GM21360 (cell line): ENCODE data around the gene DCC.

Source experiments
- ATAC-seq: cut with Tn5 transposase; IDR thresholded peaks from one replicate; pipeline ENCODE4 v1.9.1; 2021; ENCODE audit warnings: mild to moderate bottlenecking, moderate library complexity; ENCODE audit not compliant: unreplicated experiment

DCC gene

GRCh38 chr18:52496426-52496825, 156.4 kb downstream of the DCC start:
- no peak for ATAC-seq

DNA sequence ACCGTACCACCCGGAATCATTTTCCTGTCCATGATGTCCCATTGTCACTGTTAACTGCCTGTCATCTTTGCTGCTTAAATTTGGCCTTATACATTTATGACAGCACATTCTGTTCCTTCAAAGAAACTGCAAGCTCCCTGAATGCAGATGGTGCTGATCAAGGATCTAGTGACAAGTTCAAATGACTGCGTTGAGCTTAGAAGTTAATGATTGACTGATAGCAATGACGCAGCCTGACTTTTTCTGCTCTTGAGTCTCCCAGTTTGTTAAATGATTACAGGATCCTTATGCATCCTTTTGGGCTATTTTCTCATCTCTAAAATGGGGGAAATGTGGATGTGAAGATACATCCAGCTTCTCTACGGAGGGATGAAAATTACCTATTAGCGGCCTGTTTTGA, 159.0 kb downstream of the DCC start:
- no peak for ATAC-seq

GRCh38 chr18:52499644-52500043, 159.6 kb downstream of the DCC start:
- ATAC-seq, result no peak

GRCh38 chr18:52504589-52504988, 164.6 kb downstream of the DCC start:
- no peak for ATAC-seq

DNA sequence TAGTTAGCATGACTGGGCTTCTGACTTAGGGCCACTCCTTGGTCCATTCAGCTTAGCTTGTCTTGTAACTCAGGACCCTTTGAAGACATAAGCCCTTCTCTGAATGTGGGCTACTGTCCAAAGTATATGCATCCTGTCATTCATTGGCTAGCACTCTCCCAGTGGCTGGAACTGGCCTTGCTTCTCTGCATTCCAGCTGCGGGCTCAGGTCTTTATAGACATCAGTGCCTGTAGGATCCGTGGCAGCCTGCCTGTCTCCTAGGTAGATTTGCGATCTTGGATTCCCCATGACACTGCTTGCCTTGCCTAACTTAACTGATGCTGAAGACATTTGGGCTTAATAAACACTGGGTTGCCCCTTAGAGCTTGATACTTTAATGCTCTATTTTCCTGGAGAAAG, 170.1 kb downstream of the DCC start:
- no peak for ATAC-seq

DNA sequence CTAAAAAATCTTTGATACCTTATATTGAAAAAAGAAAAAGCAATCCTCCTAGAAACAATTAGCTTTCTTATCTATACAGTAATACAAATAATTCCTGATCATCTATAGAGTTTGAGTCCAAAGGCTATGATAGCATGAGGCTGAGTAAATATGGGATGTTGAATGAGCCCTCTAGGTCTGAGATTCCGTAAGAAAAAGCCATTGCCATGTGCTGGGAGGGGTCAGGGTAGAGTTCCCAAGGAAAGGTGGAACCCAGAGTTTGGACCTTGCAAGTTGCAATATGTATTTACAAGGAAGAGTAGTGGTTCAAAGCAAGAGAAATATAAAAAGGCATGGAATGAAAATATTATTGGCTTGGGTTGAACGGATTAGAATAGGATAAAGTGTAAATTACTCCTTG, 178.1 kb downstream of the DCC start:
- ATAC-seq, result no peak

DNA sequence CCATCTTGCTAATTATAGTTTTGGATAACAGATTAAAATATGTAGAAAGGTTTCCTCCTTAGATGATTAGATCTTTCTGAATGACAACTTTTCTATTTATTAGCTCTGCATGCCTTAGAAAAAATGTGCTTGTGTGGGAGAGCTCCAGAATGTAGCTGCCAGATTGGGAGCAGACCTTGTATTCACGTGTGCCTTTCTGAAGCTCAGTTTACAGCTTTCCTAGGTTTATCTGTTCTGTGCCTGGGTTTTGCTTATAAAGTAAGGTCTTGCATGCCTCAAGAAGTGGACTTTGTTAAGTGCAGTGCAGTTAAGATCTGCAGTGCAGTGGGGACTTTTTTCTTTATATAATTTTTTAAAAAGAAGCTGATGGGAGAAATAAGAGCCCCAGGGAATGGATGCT, 179.0 kb downstream of the DCC start:
- no peak for ATAC-seq

DNA sequence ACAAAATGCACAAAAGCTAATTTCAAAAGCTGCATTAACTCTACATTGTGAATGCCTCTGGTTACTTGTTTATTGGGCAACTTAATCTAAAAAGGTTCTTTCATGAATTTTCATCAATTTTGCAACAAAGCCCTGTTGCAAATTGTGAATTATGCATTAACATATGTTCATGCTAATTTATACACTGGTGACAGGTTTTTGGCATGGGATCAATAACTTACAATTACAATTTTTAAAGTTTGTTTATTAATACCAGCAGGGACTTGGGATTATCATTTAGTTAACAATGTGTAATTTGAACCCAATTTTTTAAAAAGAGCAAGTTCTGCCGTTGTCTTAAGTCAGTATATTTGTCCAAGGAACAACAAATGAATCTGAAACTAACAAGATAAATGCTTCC, 183.6 kb downstream of the DCC start:
- ATAC-seq, result no peak

- ATAC-seq, result no peak
These were observed 191.8 kb downstream of the DCC start for GRCh38 chr18:52531836-52532235.

- ATAC-seq, result no peak
These were observed 196.0 kb downstream of the DCC start for GRCh38 chr18:52536039-52536438.

- no peak for ATAC-seq
These were observed 197.3 kb downstream of the DCC start for GRCh38 chr18:52537261-52537660.

- no peak for ATAC-seq
These were observed 201.1 kb downstream of the DCC start for GRCh38 chr18:52541056-52541455.

- ATAC-seq, result no peak
These were observed 204.1 kb downstream of the DCC start for GRCh38 chr18:52544086-52544485.

DNA sequence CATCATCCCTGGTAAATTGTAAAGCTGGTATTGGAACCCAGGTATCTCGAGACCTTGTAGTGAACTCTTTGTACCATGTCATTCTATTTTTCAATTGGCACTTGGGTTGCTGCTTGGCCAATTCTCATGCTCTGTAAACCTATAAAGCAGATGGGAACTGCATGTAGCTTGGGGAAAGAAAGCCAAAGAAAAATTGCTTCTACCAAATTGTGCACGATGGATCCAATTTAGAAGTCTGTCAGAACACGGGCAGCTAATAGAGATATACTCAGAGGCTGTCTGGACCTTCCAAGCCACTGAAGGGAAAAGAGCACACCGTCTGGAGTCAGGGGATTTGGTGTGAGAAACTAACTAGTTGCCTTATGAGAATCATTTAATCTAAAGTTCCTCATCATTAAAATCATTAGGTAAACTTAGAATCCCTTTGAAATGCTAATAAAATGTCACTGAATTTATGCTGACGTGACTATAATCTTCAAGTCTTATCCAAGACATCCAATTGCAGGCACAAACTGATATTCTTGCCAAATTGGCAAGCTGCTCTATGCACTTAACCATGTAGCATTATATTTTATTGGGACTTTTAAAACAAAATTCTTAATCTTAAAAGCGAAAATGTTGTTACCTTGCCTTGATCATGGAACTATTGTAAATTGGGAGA, 206.8 kb downstream of the DCC start:
- ATAC-seq, result no peak

DNA sequence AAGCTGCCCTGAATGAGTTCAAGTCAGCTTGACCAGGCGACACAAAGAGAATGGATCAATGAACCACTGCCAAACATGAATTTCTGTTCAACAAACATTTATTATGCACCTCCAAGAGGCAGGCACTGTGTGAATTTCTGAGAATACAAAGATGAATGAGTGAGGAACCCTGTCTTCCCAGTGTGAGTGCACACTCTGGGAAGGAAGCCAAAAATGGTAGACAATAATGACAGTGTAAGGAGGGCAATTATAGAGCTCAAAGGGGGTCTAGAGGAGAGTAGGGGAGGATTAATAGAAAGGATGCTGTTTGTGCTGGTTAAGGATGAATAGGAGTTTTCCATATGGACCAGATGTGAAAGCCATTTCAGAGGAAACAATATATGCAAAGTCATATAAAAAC, 213.4 kb downstream of the DCC start:
- ATAC-seq, result no peak

GRCh38 chr18:52554180-52554579, 214.2 kb downstream of the DCC start:
- no peak for ATAC-seq

GRCh38 chr18:52567360-52567759, 227.4 kb downstream of the DCC start:
- no peak for ATAC-seq

DNA sequence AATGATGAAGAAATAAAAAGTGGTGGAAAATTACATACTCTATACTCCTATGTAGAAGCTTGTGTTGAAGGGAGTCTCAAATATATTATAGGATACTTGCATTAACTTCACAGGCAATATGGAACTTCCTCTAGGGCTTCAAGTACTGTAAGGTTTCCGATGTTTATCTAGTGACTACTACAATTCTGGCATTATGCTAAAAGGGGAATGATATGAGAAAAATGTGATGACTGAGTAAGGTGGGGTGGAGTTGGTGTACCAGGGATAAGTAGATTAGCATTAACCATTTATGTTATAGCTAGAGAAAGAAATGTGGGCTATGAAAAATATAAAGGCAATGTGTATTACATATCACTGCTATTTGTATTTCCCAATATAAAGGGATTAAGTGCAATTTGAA, 229.5 kb downstream of the DCC start:
- no peak for ATAC-seq

- no peak for ATAC-seq
These were observed 231.0 kb downstream of the DCC start for GRCh38 chr18:52570975-52571374.

DNA sequence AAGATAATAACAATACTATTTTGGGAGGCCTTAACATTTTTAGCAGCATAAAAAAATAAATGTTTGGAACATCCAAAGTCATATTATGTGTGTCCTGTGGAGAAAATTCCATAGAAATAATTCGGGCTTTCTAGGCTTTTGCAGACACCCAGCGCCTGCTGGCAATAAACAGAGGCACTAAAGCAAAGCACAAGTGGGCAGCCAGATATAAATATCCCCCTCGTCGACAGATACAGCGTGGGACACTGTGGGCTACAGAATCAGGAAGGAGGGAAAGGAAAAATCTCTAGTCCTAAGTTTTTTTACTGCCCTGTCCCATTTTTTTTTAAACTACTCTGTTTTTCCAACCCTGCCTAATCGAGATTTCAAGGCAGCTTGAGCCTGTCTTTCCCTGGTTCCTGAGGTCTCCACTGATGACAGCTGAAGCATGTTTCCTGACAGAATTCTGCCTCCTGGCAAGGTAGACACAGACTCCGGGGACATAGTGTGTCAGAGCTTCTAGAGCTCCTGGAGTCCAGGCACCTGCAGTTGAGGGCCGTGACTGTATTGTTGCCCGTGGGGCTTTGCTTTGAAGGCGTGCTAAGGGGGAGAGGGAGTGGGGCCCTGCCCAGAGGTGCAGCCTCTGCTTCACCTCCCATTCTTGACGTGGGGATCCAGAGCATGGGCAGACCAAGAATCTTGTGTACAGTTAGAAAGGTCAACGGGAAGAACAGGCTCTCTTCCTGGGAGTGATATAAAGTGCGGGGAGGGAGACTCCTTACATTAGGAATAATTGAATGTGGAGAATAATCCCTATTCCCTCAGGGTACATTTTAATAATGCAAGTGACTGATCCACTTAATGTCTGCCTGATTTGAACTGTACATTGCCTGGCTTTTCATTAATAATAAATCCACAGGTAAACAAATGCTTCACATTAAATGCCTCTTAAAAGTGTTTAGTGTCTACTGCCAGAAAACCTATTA, 232.3 kb downstream of the DCC start:
- no peak for ATAC-seq

DNA sequence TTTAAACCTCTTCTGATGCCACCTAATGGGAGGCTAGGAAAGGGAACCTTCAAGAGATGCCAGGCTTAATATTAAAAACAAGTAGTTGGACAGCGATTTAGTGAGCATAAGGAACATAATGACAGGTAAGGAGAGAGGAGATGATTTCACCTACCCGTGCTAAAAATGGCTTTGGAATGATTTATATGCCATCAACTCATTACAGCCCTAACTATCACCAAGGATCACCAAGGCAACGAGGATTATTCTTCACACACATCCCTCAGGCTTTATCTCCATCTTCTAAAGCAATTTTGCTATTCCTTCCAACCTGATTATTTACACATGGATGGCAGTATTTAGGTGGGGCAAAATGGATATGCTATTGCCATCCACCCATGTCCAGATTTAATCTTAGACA, 237.8 kb downstream of the DCC start:
- no peak for ATAC-seq

GRCh38 chr18:52582061-52582460, 242.1 kb downstream of the DCC start:
- ATAC-seq, result no peak
